ENCODE measurements around the gene CLK2. TPM values are rescaled to one million over a fixed set of nuclear protein-coding genes. Genes with fewer than 3 reads are reported as not detected.

The CLK2 gene
- total and polyA plus RNA-seq, 4 donors = 8.3 to 28.2 (median 14.8) TPM

GRCh38 chr1:155320661-155321617, 47.6 kb upstream of the CLK2 start, which contains the start of gene RUSC1:
Gene RUSC1 (plus strand): TSS chr1:155320894. CDS start chr1:155321774, 880 bp downstream.
- peak within 1 kb of the TSS; percentile 43 to 49 for H3K27ac ChIP-seq (ENCODE audit: low read depth in 1 of 2, low read length in 2 of 2)
- peak; percentile 77 for DNase-seq (ENCODE audit: low spot score)
- 60% methylated on average over 51 of the region's 51 CpGs for WGBS
- no peak for TF ChIP-seq TAF1 (conservative IDR thresholded peaks at IDR 0.05)
- no peak for TF ChIP-seq ZBTB33 (IDR thresholded peaks at IDR 0.05)
- TF ChIP-seq RAD21 (IDR thresholded peaks at IDR 0.05) = no peak
- no peak for TF ChIP-seq JUND (IDR thresholded peaks at IDR 0.05)
- TF ChIP-seq YY1 (IDR thresholded peaks at IDR 0.05) = no peak
- no peak for TF ChIP-seq FOXA1 (IDR thresholded peaks at IDR 0.05)
- TF ChIP-seq GABPA (IDR thresholded peaks at IDR 0.05 in 1 of 2, conservative IDR thresholded peaks at IDR 0.05 in 1 of 2) = no peak
- TF ChIP-seq NR2F2 (IDR thresholded peaks at IDR 0.05) = no peak
- no peak for TF ChIP-seq RXRA (IDR thresholded peaks at IDR 0.05)
- TF ChIP-seq ATF3 (IDR thresholded peaks at IDR 0.05) = no peak
- H3K9ac ChIP-seq (ENCODE audit: low read depth in 1 of 2, low read length in 2 of 2) = no peak within 1 kb of the TSS
- H3K9me3 ChIP-seq (ENCODE audit: control insufficient read depth in 4 of 4, low read length in 3 of 4) = no peaks in the 10 kb centered on the region
- peaks cover 2 to 36% (median 24%) of the 10 kb centered on the region in 4 donors for H3K4me1 ChIP-seq (ENCODE audit: control insufficient read depth in 4 of 4, insufficient read depth in 4 of 4, low read length in 3 of 4)
- peak within 1 kb of the TSS in 1 of 3 donors; percentile 35 for H3K4me3 ChIP-seq (ENCODE audit: low read depth in 1 of 3, low read length in 3 of 3)
- H3K36me3 ChIP-seq (ENCODE audit: control insufficient read depth in 4 of 4, insufficient read depth in 3 of 4, low read depth in 1 of 4, low read length in 3 of 4) = peaks cover 0 to 25% (median 15%) of the 10 kb centered on the region in 4 donors
- H3K27me3 ChIP-seq (ENCODE audit: control insufficient read depth in 4 of 4, insufficient read depth in 4 of 4, low read length in 3 of 4) = no peaks in the 10 kb centered on the region

- H3K9ac ChIP-seq (ENCODE audit: low read depth in 1 of 2, low read length in 2 of 2) = no peak overlapping the region
- WGBS = 70% methylated on average over 11 of the region's 11 CpGs
- no peaks in the 10 kb centered on the region for H3K27me3 ChIP-seq (ENCODE audit: control insufficient read depth in 4 of 4, insufficient read depth in 4 of 4, low read length in 3 of 4)
- peaks cover 0 to 25% (median 15%) of the 10 kb centered on the region in 4 donors for H3K36me3 ChIP-seq (ENCODE audit: control insufficient read depth in 4 of 4, insufficient read depth in 3 of 4, low read depth in 1 of 4, low read length in 3 of 4)
- no peak overlapping the region for H3K27ac ChIP-seq (ENCODE audit: low read depth in 1 of 2, low read length in 2 of 2)
- no peak overlapping the region for H3K4me3 ChIP-seq (ENCODE audit: low read depth in 1 of 3, low read length in 3 of 3)
- H3K9me3 ChIP-seq (ENCODE audit: control insufficient read depth in 4 of 4, low read length in 3 of 4) = no peaks in the 10 kb centered on the region
- peaks cover 2 to 36% (median 23%) of the 10 kb centered on the region in 4 donors for H3K4me1 ChIP-seq (ENCODE audit: control insufficient read depth in 4 of 4, insufficient read depth in 4 of 4, low read length in 3 of 4)
- TF ChIP-seq REST (IDR thresholded peaks at IDR 0.05) = no peak
- no peak for TF ChIP-seq NR2F2 (IDR thresholded peaks at IDR 0.05)
- TF ChIP-seq FOXA2 (IDR thresholded peaks at IDR 0.05) = no peak
- no peak for TF ChIP-seq JUND (IDR thresholded peaks at IDR 0.05)
- no peak for TF ChIP-seq RAD21 (IDR thresholded peaks at IDR 0.05)
- DNase-seq (ENCODE audit: low spot score) = no peak
Measured at GRCh38 chr1:155320252-155320651, 46.9 kb upstream of the CLK2 start.
